Embryonic facial prominence (tissue), 1 donor: ENCODE data around the gene LYRM9.
"Not testable (repeated sequence)": the region's sequence is repeated elsewhere in the genome, so short reads cannot be mapped to it uniquely, and the experiment has no call there.

ENCODE experiments used
- DNase-seq: peaks from one replicate; pipeline ENCODE4 v3.0.0-alpha.2; 2016; ENCODE audit errors: extremely low spot score

Gene LYRM9

DNA sequence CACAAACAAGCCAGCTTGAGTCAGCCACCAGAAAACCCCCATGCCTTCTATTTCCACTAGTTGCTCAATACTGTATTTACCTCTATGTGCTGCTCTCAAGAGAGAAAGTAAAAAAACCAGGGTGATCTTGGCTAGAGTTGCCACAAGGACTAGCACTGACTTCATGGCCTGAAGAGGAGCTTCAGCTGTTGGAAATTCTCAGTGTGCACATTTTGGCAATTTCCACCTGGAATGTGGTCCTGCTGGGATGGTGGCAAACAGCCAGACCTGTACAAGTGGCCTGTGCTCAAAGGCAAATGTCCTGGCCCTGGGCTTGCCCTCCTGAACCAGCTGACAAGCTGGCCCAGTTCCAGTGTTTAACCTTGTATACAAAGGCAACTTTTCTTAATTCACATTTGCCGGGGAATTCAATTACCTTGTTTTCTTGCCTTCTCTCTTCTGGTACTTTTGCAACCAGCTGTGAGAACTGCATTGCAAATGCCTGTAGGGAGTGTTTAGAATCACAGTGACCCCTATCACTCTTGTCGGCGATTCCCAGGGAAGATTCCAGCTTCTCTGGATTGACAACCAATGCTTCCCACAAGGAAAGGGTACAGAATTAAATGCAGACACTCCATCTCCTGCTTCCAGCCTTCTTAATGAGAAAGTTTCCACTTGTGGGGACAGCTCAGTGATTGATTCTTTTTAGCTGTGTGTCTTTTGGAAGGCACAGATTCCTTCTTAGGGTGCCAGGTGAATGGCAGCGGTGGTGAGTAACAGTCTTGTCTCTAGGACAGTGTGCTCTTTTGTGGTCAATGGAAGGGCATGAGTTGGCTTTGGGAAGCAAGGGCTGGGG is 53.4 kb downstream of the LYRM9 start:
- DNase-seq, result not testable (repeated sequence)

DNA sequence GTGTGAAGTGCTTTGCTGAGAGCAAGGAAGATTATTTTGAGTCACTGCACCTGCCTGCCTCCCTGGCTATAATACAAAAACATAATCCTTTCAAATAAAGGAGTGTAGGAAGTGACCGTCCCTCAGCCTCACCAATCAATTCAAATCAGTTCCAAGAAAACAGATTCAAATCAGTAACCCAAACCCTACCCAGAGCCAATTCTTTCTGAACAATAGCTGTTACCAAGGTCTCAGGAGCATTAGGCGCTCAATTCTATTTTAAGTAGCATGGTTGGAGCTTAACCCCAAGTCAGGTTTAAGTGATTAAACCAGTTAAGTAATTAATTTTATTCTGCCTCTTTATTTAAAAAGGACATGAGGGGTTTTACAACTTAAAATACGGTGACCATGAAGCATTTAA is 54.6 kb downstream of the LYRM9 start:
- DNase-seq, result not testable (repeated sequence)

DNA sequence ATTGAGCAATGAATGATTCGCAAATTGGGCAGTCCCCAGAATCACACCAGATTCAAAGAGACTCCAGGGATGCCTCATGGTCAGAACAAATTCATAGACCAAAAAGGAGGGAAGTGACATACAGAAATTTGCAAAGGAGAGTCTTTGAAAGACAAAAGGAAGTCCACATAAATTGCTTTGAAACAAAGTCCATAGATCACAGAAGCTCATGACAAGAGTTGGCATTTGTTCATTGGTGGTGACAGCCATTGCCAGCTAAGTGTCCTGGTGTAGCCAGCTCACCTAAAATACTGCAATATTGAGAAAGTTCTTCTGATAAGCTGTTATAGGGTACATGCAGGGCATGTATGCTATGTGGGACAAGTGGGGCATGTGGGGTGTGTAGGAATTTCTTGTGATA is 55.4 kb downstream of the LYRM9 start:
- DNase-seq, result not testable (repeated sequence)

DNA sequence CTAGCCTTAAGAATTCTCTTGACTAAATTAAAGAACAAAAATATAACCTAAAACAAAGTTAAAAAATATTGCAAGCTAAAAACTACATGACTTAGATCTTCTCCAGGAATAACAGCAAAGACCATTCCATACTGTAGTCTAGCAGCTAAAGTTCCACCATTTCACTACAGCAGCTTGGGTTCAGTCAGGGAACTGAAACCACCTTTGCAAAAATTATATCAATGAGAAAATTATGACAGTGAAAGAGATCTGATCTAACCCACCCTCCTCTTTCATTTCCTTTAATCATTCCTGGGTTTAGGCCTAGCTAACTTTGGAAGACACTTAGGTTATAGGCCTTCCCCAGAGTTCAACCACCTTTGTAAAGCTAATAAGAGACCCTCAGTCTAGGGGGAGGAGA is 56.5 kb downstream of the LYRM9 start:
- no peak for DNase-seq

DNA sequence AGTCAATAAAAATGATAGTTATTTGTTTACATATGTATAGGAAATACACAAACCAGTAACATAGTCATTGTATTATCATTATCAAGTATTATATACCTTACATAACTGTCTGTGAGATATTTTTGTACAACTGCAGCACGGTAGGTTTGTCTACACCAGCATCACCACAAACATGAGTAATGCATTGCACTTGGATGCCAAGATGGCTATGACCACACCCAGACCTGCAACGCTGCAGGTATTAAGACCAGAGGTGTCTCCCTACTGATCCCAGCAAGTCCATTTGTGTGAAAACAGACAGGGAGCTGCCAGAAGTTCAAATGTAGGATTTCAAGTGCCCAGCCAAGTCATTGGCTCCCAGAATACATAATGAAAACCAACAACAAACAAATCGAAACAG is 58.6 kb downstream of the LYRM9 start:
- no peak for DNase-seq

DNA sequence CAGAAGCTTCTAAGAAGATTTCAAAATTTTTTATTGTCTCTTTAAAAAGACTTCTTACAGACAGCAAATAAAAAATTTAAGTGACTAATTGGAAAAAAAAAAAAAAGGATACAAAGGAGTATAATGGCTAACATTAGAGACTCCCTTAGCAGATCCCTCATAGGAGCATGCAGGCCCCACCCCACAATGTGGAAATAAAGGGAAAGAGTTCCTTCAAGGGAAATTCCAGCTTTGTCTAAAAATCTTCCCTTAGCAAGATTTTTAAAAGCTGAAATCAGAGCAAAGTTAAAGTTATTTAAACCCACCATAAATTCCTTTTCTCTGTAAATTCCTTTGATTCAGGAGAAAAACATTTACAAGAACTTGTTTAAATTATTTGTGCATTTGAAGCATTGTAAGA is 60.3 kb downstream of the LYRM9 start:
- no peak for DNase-seq

DNA sequence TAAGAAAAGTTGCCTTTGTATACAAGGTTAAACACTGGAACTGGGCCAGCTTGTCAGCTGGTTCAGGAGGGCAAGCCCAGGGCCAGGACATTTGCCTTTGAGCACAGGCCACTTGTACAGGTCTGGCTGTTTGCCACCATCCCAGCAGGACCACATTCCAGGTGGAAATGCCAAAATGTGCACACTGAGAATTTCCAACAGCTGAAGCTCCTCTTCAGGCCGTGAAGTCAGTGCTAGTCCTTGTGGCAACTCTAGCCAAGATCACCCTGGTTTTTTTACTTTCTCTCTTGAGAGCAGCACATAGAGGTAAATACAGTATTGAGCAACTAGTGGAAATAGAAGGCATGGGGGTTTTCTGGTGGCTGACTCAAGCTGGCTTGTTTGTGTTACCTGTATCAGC is 63.3 kb downstream of the LYRM9 start:
- not testable (repeated sequence) for DNase-seq

DNA sequence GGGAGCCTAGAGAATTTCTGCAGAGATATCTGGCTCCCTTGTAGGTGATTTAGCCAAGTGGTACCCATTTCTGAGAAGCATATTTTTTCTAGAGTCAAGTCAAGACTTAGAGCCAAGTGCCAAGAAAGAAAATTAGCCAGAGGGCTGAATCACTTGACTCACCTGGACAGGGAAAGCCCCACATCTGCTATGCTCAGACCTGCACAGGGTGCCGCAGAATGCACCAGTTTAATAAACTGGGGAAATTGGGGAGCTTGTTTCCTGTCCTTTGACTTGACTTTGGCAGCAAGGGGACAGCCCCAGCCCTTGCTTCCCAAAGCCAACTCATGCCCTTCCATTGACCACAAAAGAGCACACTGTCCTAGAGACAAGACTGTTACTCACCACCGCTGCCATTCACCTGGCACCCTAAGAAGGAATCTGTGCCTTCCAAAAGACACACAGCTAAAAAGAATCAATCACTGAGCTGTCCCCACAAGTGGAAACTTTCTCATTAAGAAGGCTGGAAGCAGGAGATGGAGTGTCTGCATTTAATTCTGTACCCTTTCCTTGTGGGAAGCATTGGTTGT is 63.9 kb downstream of the LYRM9 start:
- DNase-seq, result not testable (repeated sequence)
